BLaER1 (cell line): ENCODE results near the gene PLD3.

Source experiments
- H3K27ac ChIP-seq: shearing (Covaris generic); formaldehyde crosslinking; 2 replicates; pipeline ENCODE4 v1.8.1; 2022
- H3K27me3 ChIP-seq: shearing (Covaris generic); formaldehyde crosslinking; 2 replicates; pipeline ENCODE4 v1.8.1; 2022
- H3K36me3 ChIP-seq: shearing (Covaris generic); formaldehyde crosslinking; 2 replicates; pipeline ENCODE4 v1.8.1; 2022
- H3K4me1 ChIP-seq: shearing (Covaris generic); formaldehyde crosslinking; 2 replicates; pipeline ENCODE4 v1.8.1; 2022
- H3K4me2 ChIP-seq: shearing (Covaris generic); formaldehyde crosslinking; 2 replicates; pipeline ENCODE4 v1.8.1; 2022
- H3K4me3 ChIP-seq: shearing (Covaris generic); formaldehyde crosslinking; 2 replicates; pipeline ENCODE4 v1.8.1; 2022
- H3K9ac ChIP-seq: shearing (Covaris generic); formaldehyde crosslinking; 2 replicates; pipeline ENCODE4 v1.8.1; 2022
- H3K9me3 ChIP-seq: shearing (Covaris generic); formaldehyde crosslinking; 2 replicates; pipeline ENCODE4 v1.8.1; 2022
- H4K20me1 ChIP-seq: shearing (Covaris generic); formaldehyde crosslinking; 2 replicates; pipeline ENCODE4 v1.8.1; 2022
- Cebpa-rat ChIP-seq: shearing (Covaris generic); IDR thresholded peaks from 2 replicates; pipeline ENCODE4 v1.8.1; 2022

The PLD3 gene

DNA sequence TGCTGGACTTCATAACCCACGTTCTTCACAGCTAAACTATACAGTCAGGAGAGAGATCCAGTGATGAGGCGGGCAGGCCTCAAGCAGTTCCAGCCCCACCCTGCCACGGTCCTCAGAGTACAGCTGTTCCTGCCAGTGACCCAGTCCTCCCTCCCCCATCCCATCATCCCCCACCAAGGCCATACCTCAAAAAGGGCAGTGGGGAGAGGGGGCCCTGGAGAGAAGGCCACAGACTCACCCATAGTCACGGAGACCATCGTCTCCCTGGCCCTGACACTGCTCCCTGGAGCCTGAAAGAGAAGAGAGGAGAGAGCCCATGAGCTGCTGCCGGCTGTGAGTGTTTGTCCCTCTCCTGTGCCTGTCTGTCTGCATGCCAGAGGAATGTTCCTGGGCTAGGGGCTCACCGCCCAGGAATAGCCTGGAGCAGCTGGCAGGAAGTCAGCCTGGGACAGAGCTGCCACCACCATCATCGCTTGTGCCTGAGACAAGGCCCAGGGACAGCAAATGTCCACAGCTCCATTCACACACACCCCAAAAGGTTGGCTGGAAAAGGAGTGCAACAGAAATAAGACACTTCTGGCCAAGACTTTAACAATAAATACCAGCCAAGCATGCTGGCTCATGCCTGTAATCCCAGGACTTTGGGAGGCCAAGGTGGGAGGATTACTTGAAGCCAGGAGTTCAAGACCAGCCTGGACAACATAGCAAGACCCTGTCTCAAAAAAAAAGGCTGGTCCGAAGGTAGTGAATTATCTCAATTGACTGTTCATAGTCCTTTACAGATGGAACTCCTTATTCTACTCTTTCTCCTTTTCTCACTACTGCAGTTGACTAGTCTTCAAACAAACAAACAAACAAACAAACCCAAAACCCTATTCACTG, 6.7 kb upstream of the PLD3 start:
- Histone ChIP-seq H3K4me1 (peaks cover 6% of the 10 kb centered on the region), H4K20me1 (peaks cover 34% of the 10 kb centered on the region; the same call in 1 of the 2 replicates), H3K4me3 (no peak overlapping the region), H3K27ac (no peak overlapping the region), H3K4me2 (no peak overlapping the region), H3K36me3 (peaks cover 66% of the 10 kb centered on the region), H3K9ac (0 out of 2 replicates have a peak overlapping the region, but pooled peaks have one; percentile 10), H3K27me3 (no peaks in the 10 kb centered on the region), H3K9me3 (no peaks in the 10 kb centered on the region)
- no peak for TF ChIP-seq Cebpa-rat

GRCh38 chr19:40342644-40343311, 5.7 kb upstream of the PLD3 start:
- Histone ChIP-seq H3K4me3 (no peak overlapping the region), H3K36me3 (peaks cover 56% of the 10 kb centered on the region), H3K9me3 (no peaks in the 10 kb centered on the region), H3K4me1 (peaks cover 12% of the 10 kb centered on the region), H4K20me1 (peaks cover 32% of the 10 kb centered on the region; the same call in 1 of the 2 replicates), H3K27ac (no peak overlapping the region), H3K27me3 (no peaks in the 10 kb centered on the region), H3K4me2 (no peak overlapping the region), H3K9ac (no peak overlapping the region)
- TF ChIP-seq Cebpa-rat, result no peak

- Histone ChIP-seq H3K4me2 (no peak overlapping the region), H3K9ac (no peak overlapping the region), H4K20me1 (peaks cover 32% of the 10 kb centered on the region; the same call in 1 of the 2 replicates), H3K9me3 (no peaks in the 10 kb centered on the region), H3K27ac (no peak overlapping the region), H3K36me3 (peaks cover 44% of the 10 kb centered on the region), H3K4me1 (peaks cover 17% of the 10 kb centered on the region), H3K27me3 (no peaks in the 10 kb centered on the region), H3K4me3 (no peak overlapping the region)
- TF ChIP-seq Cebpa-rat, result no peak
Observed at GRCh38 chr19:40344422-40344821, 4.1 kb upstream of the PLD3 start.

DNA sequence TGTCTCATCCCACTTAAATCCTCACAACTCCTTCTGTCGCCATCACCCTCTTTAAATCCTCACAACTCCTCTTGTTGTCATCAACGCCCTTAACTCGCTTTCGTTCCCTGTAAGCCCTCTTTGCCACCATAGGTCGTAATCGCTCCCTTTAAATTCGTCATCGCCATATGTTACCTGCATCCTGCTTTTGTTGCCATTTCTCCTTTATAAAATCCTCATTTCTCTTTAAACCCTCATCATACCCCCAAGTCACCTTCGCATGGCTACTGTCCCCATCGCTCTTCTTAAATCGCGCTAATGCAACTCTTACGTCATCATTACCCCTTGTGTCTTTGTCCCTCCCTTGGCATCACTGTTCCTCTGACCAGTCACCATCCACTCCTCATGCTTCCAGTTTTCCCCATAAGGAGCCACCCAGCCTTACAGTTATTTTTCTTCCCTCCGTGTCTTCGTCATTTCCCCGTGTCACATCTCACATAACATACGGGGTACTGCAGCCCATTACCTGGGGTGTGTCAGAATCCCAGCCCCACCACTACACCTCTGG, 539 bp downstream of the PLD3 start:
- peak overlapping the region; percentile 77 for H3K4me3 ChIP-seq
- peak overlapping the region; percentile 32 for H3K27ac ChIP-seq
- H3K4me2 ChIP-seq, result peak overlapping the region; percentile 91
- peaks cover 10% of the 10 kb centered on the region; the same call in 1 of the 2 replicates for H4K20me1 ChIP-seq
- peaks cover 6% of the 10 kb centered on the region; the same call in 1 of the 2 replicates for H3K36me3 ChIP-seq
- H3K9ac ChIP-seq, result peak overlapping the region; percentile 73
- TF ChIP-seq Cebpa-rat, result 0 out of 2 replicates have a peak, but pooled peaks have one; percentile 22
- peaks cover 20% of the 10 kb centered on the region for H3K4me1 ChIP-seq
- no peaks in the 10 kb centered on the region for H3K27me3 ChIP-seq
- H3K9me3 ChIP-seq, result no peaks in the 10 kb centered on the region

DNA sequence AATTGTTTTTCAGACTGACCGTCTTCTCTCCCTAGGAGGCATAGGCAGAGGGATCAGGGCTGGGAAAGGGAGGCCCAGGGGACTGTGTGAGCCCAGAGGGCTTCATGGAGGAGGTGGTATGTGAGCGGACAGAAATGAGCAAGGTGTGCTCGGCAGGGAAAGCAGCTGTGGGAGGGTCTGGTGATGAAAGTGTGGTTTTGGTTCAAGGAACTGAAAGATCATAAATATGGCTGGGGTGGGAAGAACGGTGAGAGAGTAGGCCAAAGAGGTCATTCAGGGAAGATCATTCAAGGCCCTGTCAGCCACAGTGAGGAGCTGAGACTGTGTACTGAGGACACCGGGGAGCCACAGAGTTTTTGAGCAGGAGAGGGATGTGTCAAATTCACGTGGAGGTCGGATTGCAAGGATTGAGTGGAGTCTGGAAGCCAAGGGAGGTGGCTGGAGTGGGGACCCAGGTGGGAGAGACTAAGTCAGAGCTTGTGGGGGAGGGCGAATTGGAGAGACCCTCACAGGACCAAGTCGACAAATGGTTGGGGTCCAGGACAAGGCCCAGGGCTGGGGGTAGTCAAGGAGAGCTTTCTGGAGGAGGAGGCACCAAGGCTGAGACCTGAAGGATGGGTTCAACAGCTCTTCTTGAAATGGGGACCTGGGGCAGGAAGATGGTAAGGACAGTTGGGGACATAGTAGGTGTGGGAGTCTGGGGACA, 7.6 kb downstream of the PLD3 start:
- Histone ChIP-seq H3K4me1 (peaks cover 43% of the 10 kb centered on the region), H3K4me2 (peak overlapping the region; percentile 11; the same call in 1 of the 2 replicates), H3K36me3 (no peaks in the 10 kb centered on the region), H4K20me1 (peaks cover 70% of the 10 kb centered on the region), H3K9ac (no peak overlapping the region), H3K27me3 (no peaks in the 10 kb centered on the region), H3K9me3 (no peaks in the 10 kb centered on the region), H3K27ac (no peak overlapping the region), H3K4me3 (no peak overlapping the region)
- TF ChIP-seq Cebpa-rat, result no peak

- no peak for TF ChIP-seq Cebpa-rat
- Histone ChIP-seq H4K20me1 (peaks cover 78% of the 10 kb centered on the region), H3K36me3 (no peaks in the 10 kb centered on the region), H3K4me2 (peak overlapping the region; percentile 11; the same call in 1 of the 2 replicates), H3K27ac (no peak overlapping the region), H3K4me1 (peaks cover 43% of the 10 kb centered on the region), H3K9me3 (no peaks in the 10 kb centered on the region), H3K27me3 (no peaks in the 10 kb centered on the region), H3K4me3 (no peak overlapping the region), H3K9ac (no peak overlapping the region)
Observed at GRCh38 chr19:40356681-40357595, 8.4 kb downstream of the PLD3 start.

DNA sequence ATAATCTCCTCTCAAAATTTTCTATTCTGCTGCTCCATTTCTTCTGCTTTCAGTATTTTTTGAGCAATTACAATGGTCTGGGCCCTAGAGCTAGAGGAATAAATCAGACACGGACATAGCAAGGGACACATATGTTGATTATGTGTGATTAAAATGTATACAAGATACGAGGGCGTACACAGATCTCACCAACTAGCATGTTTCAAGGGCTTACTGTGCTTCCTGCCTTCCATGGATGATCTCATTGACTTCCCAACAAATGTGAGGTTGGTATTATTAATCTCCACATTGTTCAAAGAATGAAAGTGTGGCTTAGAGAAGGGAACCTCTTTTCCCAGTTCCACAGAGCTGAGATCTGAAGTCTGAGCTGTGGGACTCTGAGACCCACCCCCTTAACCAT, 9.1 kb downstream of the PLD3 start:
- H3K4me3 ChIP-seq, result no peak overlapping the region
- no peak for TF ChIP-seq Cebpa-rat

DNA sequence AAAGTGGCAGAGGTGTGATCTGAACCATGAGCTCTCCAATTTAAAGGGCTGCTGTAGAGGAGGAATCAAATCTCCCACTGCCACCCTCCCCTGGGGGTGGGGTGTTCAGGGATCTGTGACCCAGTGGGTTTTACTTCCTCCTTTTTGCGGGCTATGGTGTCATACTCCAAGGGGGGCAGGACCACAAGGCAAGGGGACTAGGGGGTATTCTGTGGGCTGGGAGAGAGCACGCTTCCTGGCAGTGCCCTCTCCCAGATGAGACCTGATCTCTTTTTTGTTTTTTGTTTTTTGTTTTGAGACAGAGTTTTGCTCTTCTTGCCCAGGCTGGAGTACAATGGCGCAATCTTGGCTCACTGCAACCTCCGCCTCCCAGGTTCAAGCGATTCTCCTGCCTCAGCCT, 10.3 kb downstream of the PLD3 start:
- Histone ChIP-seq H3K4me3 (no peak overlapping the region), H3K27ac (no peak overlapping the region), H3K9me3 (no peaks in the 10 kb centered on the region), H3K4me1 (peaks cover 59% of the 10 kb centered on the region), H3K36me3 (no peaks in the 10 kb centered on the region), H4K20me1 (peaks cover 95% of the 10 kb centered on the region), H3K9ac (no peak overlapping the region), H3K4me2 (peak overlapping the region; percentile 72), H3K27me3 (no peaks in the 10 kb centered on the region)
- TF ChIP-seq Cebpa-rat, result 0 out of 2 replicates have a peak, but pooled peaks have one; percentile 11

More for the DNA sequence above, 9.1 kb downstream of the PLD3 start:
- Histone ChIP-seq H3K4me1 (peaks cover 48% of the 10 kb centered on the region), H3K27me3 (no peaks in the 10 kb centered on the region), H3K9ac (no peak overlapping the region), H3K9me3 (no peaks in the 10 kb centered on the region), H3K36me3 (no peaks in the 10 kb centered on the region), H3K4me2 (peak overlapping the region; percentile 72; the same call in 1 of the 2 replicates), H4K20me1 (peaks cover 85% of the 10 kb centered on the region), H3K27ac (no peak overlapping the region)
